K562 (cell line): ENCODE results near the gene RBM22. TPM values are rescaled to one million over a fixed set of nuclear protein-coding genes. Genes with fewer than 3 reads are reported as not detected.

Experiments
- ATAC-seq: fragments of 200-7000 bp; cut with Tn5 transposase; 3 replicates; pipeline ENCODE4 v1.9.1; 2020; ENCODE audit warnings: moderate library complexity
- Bru-seq: library from RNA; stranded (reverse); fragments of 400-500 nt; gene quantifications from one replicate; lab custom pipeline; 2021; lab: Mats Ljungman, UMichigan
- BruChase-seq, 2 experiments: library from RNA; stranded (reverse); fragments of 400-500 nt; gene quantifications; one replicate each; lab custom pipeline; 2021; lab: Mats Ljungman, UMichigan
- BruUV-seq: library from RNA; stranded (reverse); fragments of 400-500 nt; replicated peaks from 2 replicates; lab custom pipeline; 2021; lab: Mats Ljungman, UMichigan
- CTCF ChIA-PET: fragments of 300-600 bp; formaldehyde crosslinking; extraction: SDS; loops from one replicate; lab custom pipeline; 2021; ENCODE audit warnings: low intra/inter-chr PET ratio; lab: Yijun Ruan, JAX
- POLR2A ChIA-PET: fragments of 300-600, 350-650 bp; sonication (Branson Sonifier 250); formaldehyde crosslinking; extraction: SDS; loops from one replicate; lab custom pipeline; 2021; ENCODE audit warnings: antibody characterized with exemption, inconsistent platforms; lab: Yijun Ruan, JAX
- DNase-seq, 4 experiments: peaks; one replicate each; pipeline versions ENCODE4 v3.0.0 to v3.0.0-alpha.2; 2011 to 2018; ENCODE audit warnings: low spot score in 3 of 4, mixed read lengths in 3 of 4; ENCODE audit errors: extremely low read depth in 1 of 4
- FAIRE-seq: peaks from 2 replicates; lab custom pipeline; 2011; peaks lifted over from hg19 to GRCh38; lab: Jason Lieb, UNC
- H2AFZ ChIP-seq: 2 replicates; pipeline ENCODE4 v1.6.0; 2011; ENCODE audit warnings: low read depth, low read length, control low read depth, inconsistent platforms
- H3K27ac ChIP-seq: fragments of 200-600 bp; 3 replicates; pipeline ENCODE4 v1.8.0; 2011; ENCODE audit warnings: low read depth, mild to moderate bottlenecking, control low read depth, inconsistent platforms, low read length, moderate library complexity, mixed read lengths; ENCODE audit errors: extremely low read depth
- H3K27me3 ChIP-seq, 2 experiments: fragments of 300-600 bp in 1 of 2; 2 replicates in 1 of 2; 3 replicates in 1 of 2; pipeline versions ENCODE4 v1.6.0 to v1.8.0; 2011; ENCODE audit warnings: inconsistent platforms in 2 of 2, low read length in 2 of 2, mild to moderate bottlenecking in 1 of 2, mixed read lengths in 1 of 2, moderate library complexity in 1 of 2; ENCODE audit not compliant: control insufficient read depth in 2 of 2, insufficient read depth in 2 of 2
- H3K36me3 ChIP-seq: fragments of 300-600 bp; 3 replicates; pipeline ENCODE4 v1.8.0; 2011; ENCODE audit warnings: mild to moderate bottlenecking, low read length, inconsistent platforms; ENCODE audit not compliant: control insufficient read depth, insufficient read depth
- H3K4me1 ChIP-seq, 2 experiments: fragments of 200-600 bp in 1 of 2; replicated peaks in 1 of 2; 2 replicates in 1 of 2; 3 replicates in 1 of 2; pipeline versions ENCODE4 v1.5.1 to v1.8.0; 2011; ENCODE audit warnings: inconsistent platforms in 2 of 2, low read length in 2 of 2, mild to moderate bottlenecking in 1 of 2, mixed read lengths in 1 of 2, moderate library complexity in 1 of 2; ENCODE audit not compliant: control insufficient read depth in 2 of 2, insufficient read depth in 2 of 2
- H3K4me2 ChIP-seq: 2 replicates; pipeline ENCODE4 v1.6.1; 2011; ENCODE audit warnings: low read length, control low read depth, inconsistent platforms, mixed read lengths; ENCODE audit not compliant: insufficient read depth
- H3K4me3 ChIP-seq: fragments of 200-600 bp; sonication (generic), shearing (Covaris generic); 2 replicates; pipeline ENCODE4 v1.5.1; 2016; ENCODE audit warnings: control low read depth, inconsistent platforms
- H3K79me2 ChIP-seq: fragments of 200-600 bp; 3 replicates; pipeline ENCODE4 v1.8.0; 2011; ENCODE audit warnings: low read length, inconsistent platforms; ENCODE audit not compliant: control insufficient read depth, insufficient read depth
- H3K9ac ChIP-seq, 2 experiments: 2 replicates each; pipeline versions ENCODE4 v1.6.0 to v1.6.1; 2011; ENCODE audit warnings: low read depth in 2 of 2, low read length in 2 of 2, control low read depth in 1 of 2, inconsistent platforms in 1 of 2, mild to moderate bottlenecking in 1 of 2, mixed read lengths in 1 of 2; ENCODE audit not compliant: insufficient read depth in 1 of 2
- H3K9me1 ChIP-seq: one replicate; pipeline ENCODE4 v1.6.0; 2011; ENCODE audit warnings: inconsistent platforms, mild to moderate bottlenecking, low read length, moderate library complexity; ENCODE audit not compliant: control insufficient read depth, insufficient read depth
- H3K9me3 ChIP-seq: replicated peaks from 2 replicates; pipeline ENCODE4 v1.5.1; 2011; ENCODE audit warnings: low read depth, low read length, inconsistent platforms; ENCODE audit not compliant: control insufficient read depth, insufficient read depth
- H4K20me1 ChIP-seq: replicated peaks from 2 replicates; pipeline ENCODE4 v1.6.1; 2011; ENCODE audit warnings: low read length, inconsistent platforms, mixed read lengths; ENCODE audit not compliant: control insufficient read depth, insufficient read depth
- ATF6 ChIP-seq: sonication (generic); formaldehyde crosslinking; IDR thresholded peaks from 2 replicates; pipeline ENCODE4 v1.4.0; 2020; ENCODE audit warnings: mild to moderate bottlenecking, missing genetic modification reagents
- HCFC1 ChIP-seq: IDR thresholded peaks from 2 replicates; pipeline ENCODE4 v1.6.1; 2012; ENCODE audit warnings: low read depth, low read length, improper control_type of control experiment
- MECOM ChIP-seq: fragments of 250-450 bp; sonication (Bioruptor Pico); IDR thresholded peaks from 2 replicates; pipeline ENCODE4 v1.8.0; 2022; ENCODE audit warnings: inconsistent platforms
- PHB2 ChIP-seq: fragments of 450-650 bp; IDR thresholded peaks from 2 replicates; pipeline ENCODE4 v1.6.1; 2017; ENCODE audit warnings: low read depth
- RBM15 ChIP-seq: fragments of 200-400 bp; formaldehyde crosslinking; IDR thresholded peaks from 2 replicates; pipeline ENCODE4 v1.6.1; 2018; ENCODE audit warnings: mild to moderate bottlenecking, low read length, moderate library complexity; ENCODE audit not compliant: insufficient read depth
- RBM17 ChIP-seq: fragments of 200-400 bp; formaldehyde crosslinking; IDR thresholded peaks from 2 replicates; pipeline ENCODE4 v1.6.1; 2017; ENCODE audit warnings: low read depth, mild to moderate bottlenecking, low read length, borderline replicate concordance
- SETDB1 ChIP-seq: IDR thresholded peaks from one replicate; pipeline ENCODE4 v1.6.1; 2012; ENCODE audit warnings: low read length, control low read depth, inconsistent platforms
- SIRT6 ChIP-seq: IDR thresholded peaks from one replicate; pipeline ENCODE4 v1.6.1; 2012; ENCODE audit warnings: low read depth, mild to moderate bottlenecking, control low read depth, inconsistent platforms, low read length, moderate library complexity
- ZBTB2 ChIP-seq: fragments of 450-650 bp; IDR thresholded peaks from 2 replicates; pipeline ENCODE4 v1.6.1; 2016; ENCODE audit warnings: antibody characterized with exemption
- ZNF324 ChIP-seq: fragments of 250-450 bp; sonication (Bioruptor Pico); IDR thresholded peaks from 2 replicates; pipeline ENCODE4 v1.4.0; 2020; ENCODE audit warnings: mild to moderate bottlenecking
- ZNF444 ChIP-seq: fragments of 250-450 bp; sonication (Bioruptor Pico); IDR thresholded peaks from 2 replicates; pipeline ENCODE4 v1.4.0; 2020; ENCODE audit warnings: mild to moderate bottlenecking, moderate library complexity
- ZNF561 ChIP-seq: fragments of 450-650 bp; formaldehyde crosslinking; conservative IDR thresholded peaks from 2 replicates; pipeline ENCODE4 v1.4.0; 2020; ENCODE audit warnings: mild to moderate bottlenecking, moderate library complexity
- WGBS: fragments of 100-300 bp; shearing (Covaris generic); methylation state at CpG from one replicate; pipeline ENCODE4 v1.1.6; 2016; ENCODE audit warnings: low coverage, mixed read lengths; ENCODE audit not compliant: insufficient coverage; ENCODE audit errors: missing lambda C conversion rate; 5-methylcytosine and 5-hydroxymethylcytosine counted together
- in situ Hi-C: fragments of 300-500 bp; cut with MboI; formaldehyde crosslinking; loops from 4 replicates; pipeline ENCODE4 v1.15.0; 2018; ENCODE audit warnings: inconsistent platforms, mixed read lengths
- intact Hi-C: fragments of 100-400 bp; cut with micrococcal nuclease; formaldehyde crosslinking; loops from 2 replicates; pipeline ENCODE4 v1.14.2; 2022
- long read RNA-seq, 3 experiments: library from polyadenylated mRNA in 2 of 3; library from RNA in 1 of 3; unstranded in 2 of 3; stranded (forward) in 1 of 3; transcript quantifications; one replicate each; pipeline ENCODE4 v2.0.0, GENCODE V29; 2019 to 2022
- polyA minus RNA-seq, 3 experiments: library from RNA; depleted of rRNA, polyadenylated mRNA; stranded (reverse); fragments of >200 nt; gene quantifications; 2 replicates each; pipeline ENCODE4 v1.2.3, GENCODE V29; 2011
- polyA plus RNA-seq, 8 experiments: library from polyadenylated mRNA; depleted of rRNA in 4 of 8; stranded (reverse) in 5 of 8; unstranded in 3 of 8; fragments of >200 nt; fragmentation: Nextera tagmentation in 2 of 8; fragmentation: Illumina TruSeq in 1 of 8; extraction: Ambion mirVana in 2 of 8; extraction: Trizol in 1 of 8; gene quantifications; 2 replicates each; pipeline versions ENCODE4 v1.2.1 to v1.2.3, GENCODE V29; 2011 to 2014; ENCODE audit warnings: inconsistent platforms in 1 of 8, missing spikeins in 1 of 8
- total RNA-seq, 7 experiments: library from RNA; depleted of rRNA in 6 of 7; stranded (reverse); fragments of >200 nt in 6 of 7; fragmentation: Illumina TruSeq in 2 of 7; extraction: Trizol in 2 of 7; gene quantifications; 2 replicates each; pipeline versions ENCODE4 v1.2.1 to v1.2.3, GENCODE V29; 2011 to 2021; ENCODE audit warnings: low replicate concordance in 1 of 7

RBM22 gene
- total RNA-seq (2011; cell fraction: chromatin; rRNA removed; ENCODE audit: low replicate concordance), result 88.0 and 96.4 TPM in 2 replicates
- 58.2 and 60.2 TPM in 2 replicates for total RNA-seq (2011; cell fraction: nucleolus; rRNA removed)
- total RNA-seq (2011; cell fraction: nucleoplasm; rRNA removed), result 61.2 and 66.5 TPM in 2 replicates
- total RNA-seq (2014; rRNA removed) (31.3 and 41.6 TPM in 2 replicates), total RNA-seq (2014; rRNA removed; fragmentation: Illumina TruSeq; extraction: Trizol) (43.7 and 46.8 TPM in 2 replicates), total RNA-seq (2015; rRNA removed; fragmentation: Illumina TruSeq; extraction: Trizol) (44.8 and 45.1 TPM in 2 replicates), total RNA-seq (2021) (51.3 and 53.5 TPM in 2 replicates), polyA plus RNA-seq (2011; rRNA removed) (69.9 and 77.7 TPM in 2 replicates), polyA plus RNA-seq (2014; fragmentation: Illumina TruSeq; extraction: Trizol) (73.9 and 82.2 TPM in 2 replicates), polyA plus RNA-seq (2014; fragmentation: Nextera tagmentation; extraction: Ambion mirVana) (10 to 100 TPM; 33.6 to 65.3 TPM), polyA plus RNA-seq (2014; rRNA removed) (37.1 and 38.3 TPM in 2 replicates), polyA minus RNA-seq (2011; rRNA and poly(A)+ RNA removed) (46.0 and 55.8 TPM in 2 replicates), Bru-seq, nascent RNA (percentile 92 among the genes with signal in this experiment), BruChase-seq, experiment 1, labeled RNA remaining after a 2-hour chase (percentile 91 among the genes with signal in this experiment), BruChase-seq, experiment 2, labeled RNA remaining after a 6-hour chase (percentile 94 among the genes with signal in this experiment)
- 24.7 and 43.4 TPM in 2 replicates for polyA plus RNA-seq (2011; cell fraction: cytosol; rRNA removed)
- polyA plus RNA-seq (2011; cell fraction: nucleus; rRNA removed), result 77.9 and 106 TPM in 2 replicates
- 46.4 and 48.3 TPM in 2 replicates for polyA plus RNA-seq (2012)
- polyA minus RNA-seq (2011; cell fraction: cytosol; rRNA and poly(A)+ RNA removed), result 23.2 and 30.1 TPM in 2 replicates
- polyA minus RNA-seq (2011; cell fraction: nucleus; rRNA and poly(A)+ RNA removed), result 30.6 and 46.1 TPM in 2 replicates
- long read RNA-seq, experiment 1, transcript RBM22-201 (11 exons, 2,342 nt), result major isoform, 70 of 119 reads
- long read RNA-seq, experiment 1, transcript RBM22-204 (4 exons, 2,067 nt), result minor isoform, 6 of 119 reads
- long read RNA-seq, experiment 1, partial matches to known transcripts, result 34 of 119 reads
- long read RNA-seq, experiment 1, other reads (novel, unspliced or antisense), result 9 of 119 reads
- long read RNA-seq, experiment 2, transcript RBM22-201 (11 exons, 2,342 nt), result major isoform, 32 of 54 reads
- long read RNA-seq, experiment 2, partial matches to known transcripts, result 5 of 54 reads
- long read RNA-seq, experiment 2, other reads (novel, unspliced or antisense), result 17 of 54 reads
- long read RNA-seq, experiment 3, transcript RBM22-201 (11 exons, 2,342 nt), result major isoform, 32 of 48 reads
- long read RNA-seq, experiment 3, partial matches to known transcripts, result 13 of 48 reads
- long read RNA-seq, experiment 3, other reads (novel, unspliced or antisense), result 2 of 48 reads

- Histone ChIP-seq H4K20me1 (no peaks in the 10 kb centered on the region), H3K27ac (peak within 1 kb of the TSS; percentile 90), H3K4me2 (peak within 1 kb of the TSS; percentile 91), H3K36me3 (peaks cover 40% of the 10 kb centered on the region), H3K27me3 (no peaks in the 10 kb centered on the region), H3K9me1 (no peaks in the 10 kb centered on the region), H3K4me3 (peak within 1 kb of the TSS; percentile 87), H3K9me3 (no peaks in the 10 kb centered on the region), H3K9ac (peak within 1 kb of the TSS; percentile 93 to 98), H3K4me1 (peaks cover 0 to 20% of the 10 kb centered on the region in 2 experiments; a peak in 3 of 5 replicates), H2AFZ (peak within 1 kb of the TSS; percentile 97), H3K79me2 (peaks cover 24% of the 10 kb centered on the region)
- BruUV-seq, result no TSS peak
- intact Hi-C loops (loop anchor here (2.0 to 5.0 kb wide), 2 partner anchors 57 to 78 kb away; partner anchors contain the start of genes DCTN4 and SMIM3), in situ Hi-C loops (no loop called here)
- ATAC-seq (peak; percentile 97), FAIRE-seq (peak; percentile 93), DNase-seq (peak; percentile 83 to 96 (median 84))
- WGBS, result 2% methylated on average over 50 of the region's 59 CpGs
- CTCF ChIA-PET, result interaction anchor here (1.2 to 2.0 kb wide), 2 partner anchors 146 to 302 kb away, joined by 3 to 6 read pairs; no protein-coding TSS in a partner anchor
- POLR2A ChIA-PET, result interaction anchor here (0.5 to 2.2 kb wide), 22 partner anchors 8 to 1381 kb away, joined by 3 to 18 read pairs (median 4); partner anchors contain the start of genes DCTN4 and SMIM3
- TF ChIP-seq ATF6 (CRISPR knock-in tag) (peak; percentile 93; the same call in 1 of the 2 replicates), PHB2 (no peak), ZNF324 (no peak), ZNF444 (CRISPR knock-in tag) (no peak), SIRT6 (no peak), RBM15 (no peak), ZNF561 (CRISPR knock-in tag) (no peak), HCFC1 (peak; percentile 87), RBM17 (no peak), ZBTB2 (peak; percentile 77; the same call in 1 of the 2 replicates), SETDB1 (no peak), MECOM (no peak)
Measured at GRCh38 chr5:150700594-150701377, at the start of gene RBM22. Gene RBM22, minus strand, starts transcription at chr5:150701062. Its CDS starts 77 bp downstream, at chr5:150700985.
